NK-92 (cell line): ENCODE data around the gene STK10.

ENCODE experiments used
- DNase-seq: peaks from one replicate; lab custom pipeline; 2025; ENCODE audit not compliant: unreplicated experiment; lab: John Stamatoyannopoulos, UW

Gene STK10

DNA sequence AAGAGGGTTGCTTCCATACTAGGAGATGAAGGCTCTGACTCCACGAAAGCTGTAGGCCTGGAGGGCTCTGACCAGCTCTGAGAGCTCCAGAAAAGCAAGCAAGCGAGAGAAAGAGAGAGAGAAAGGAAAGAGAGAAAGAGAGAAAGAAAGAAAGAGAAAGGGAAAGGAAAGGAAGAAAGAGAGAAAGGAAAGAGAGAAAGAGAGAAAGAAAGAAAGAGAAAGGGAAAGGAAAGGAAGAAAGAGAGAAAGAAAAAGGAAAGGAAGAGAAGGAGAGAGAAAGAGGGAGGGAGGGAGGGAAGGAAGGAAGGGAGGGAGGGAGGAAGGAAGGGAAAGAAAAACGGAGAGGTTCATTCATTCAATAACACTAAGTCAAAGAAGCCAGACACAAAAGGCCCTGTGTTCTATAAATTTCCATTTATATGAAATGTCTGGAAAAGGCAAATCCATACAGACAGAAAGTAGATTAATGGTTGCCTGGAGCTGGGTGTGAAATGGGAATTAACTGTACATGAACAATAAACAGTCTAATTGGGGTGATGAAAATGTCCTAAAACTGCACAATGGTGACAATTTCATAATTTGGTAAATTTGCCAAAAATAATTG, 1.8 kb upstream of the STK10 start:
- no peak for DNase-seq

DNA sequence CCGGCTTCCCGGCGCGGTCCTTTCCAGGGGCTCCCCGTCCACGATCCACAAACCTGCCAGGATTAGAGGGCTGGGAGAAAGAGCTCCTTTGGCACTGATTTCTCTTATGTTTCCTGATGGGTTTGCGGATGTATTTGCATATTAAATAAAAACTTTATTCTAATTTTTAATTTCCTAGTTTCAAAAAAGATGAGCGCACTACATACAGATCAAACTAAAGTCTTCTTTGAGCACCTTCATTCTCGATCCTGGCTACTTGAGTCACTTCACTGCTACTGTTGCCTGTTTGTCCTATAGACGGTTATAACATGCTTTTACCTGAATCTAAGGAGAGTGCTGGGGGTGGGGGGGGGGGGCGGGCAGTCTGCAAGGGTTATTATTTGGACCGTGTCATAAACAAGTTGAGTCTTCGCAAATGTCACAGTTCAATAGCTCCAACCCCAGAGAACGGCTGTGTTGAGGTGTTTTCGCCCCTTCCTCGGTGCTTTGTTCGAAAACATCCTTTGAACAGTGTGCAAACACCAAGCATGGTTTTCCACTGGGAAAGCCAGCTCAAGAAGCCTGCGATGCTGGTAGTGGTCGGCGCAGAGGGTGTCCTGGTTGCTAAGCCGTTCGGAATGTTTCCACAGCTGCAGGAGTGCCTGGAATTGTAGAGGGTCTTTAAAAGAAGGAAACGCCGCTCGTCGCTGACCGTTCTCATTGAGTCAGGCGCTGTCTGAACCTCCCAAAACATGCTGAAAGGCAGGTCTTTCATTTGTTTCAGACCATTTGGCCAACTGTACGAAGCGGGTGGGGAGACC, 1.1 kb upstream of the STK10 start:
- DNase-seq: no peak

DNA sequence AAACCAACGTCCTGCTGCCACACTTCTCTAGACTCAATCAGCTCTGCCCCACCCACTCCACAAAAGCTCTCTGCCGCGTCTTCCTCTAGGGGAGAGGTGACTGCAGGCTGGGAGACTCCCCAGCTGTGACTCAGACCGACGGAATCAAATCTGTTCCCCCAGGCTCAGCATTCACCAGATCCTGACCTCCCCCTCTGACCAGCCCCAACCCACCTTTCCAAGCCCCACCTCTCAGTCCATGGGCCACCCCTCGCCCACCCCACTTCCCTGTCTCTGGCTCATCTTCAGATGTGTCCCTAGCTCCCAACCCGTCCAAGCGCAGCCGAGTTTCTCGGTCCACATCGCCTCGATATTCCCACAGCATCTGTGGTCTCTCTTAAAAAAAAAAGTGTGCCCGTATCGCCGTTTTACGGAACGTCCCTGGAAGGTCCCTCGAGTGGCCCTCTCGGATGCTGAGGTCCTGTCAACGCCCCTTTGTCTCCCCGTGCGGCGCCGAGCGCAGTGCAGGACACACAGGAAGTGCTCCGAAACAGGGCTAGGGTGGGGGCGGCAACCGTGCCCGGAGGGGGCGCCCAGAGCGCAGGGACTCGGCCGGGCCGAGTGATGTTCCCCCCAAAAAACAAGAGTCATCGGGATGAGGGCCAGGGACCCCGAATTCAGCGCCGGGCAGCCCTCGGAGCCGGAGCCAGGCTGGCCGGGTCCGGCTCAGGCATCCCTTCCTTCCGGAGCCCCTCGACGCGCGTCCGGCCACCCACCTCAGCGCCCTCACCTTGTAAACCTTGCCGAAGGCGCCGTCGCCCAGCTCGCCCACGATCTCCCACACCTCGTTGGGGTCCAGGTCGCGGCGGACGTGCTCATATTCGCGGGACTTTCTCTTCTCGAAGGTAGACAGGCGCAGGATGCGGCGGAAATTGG, 649 bp downstream of the STK10 start:
- DNase-seq: no peak

DNA sequence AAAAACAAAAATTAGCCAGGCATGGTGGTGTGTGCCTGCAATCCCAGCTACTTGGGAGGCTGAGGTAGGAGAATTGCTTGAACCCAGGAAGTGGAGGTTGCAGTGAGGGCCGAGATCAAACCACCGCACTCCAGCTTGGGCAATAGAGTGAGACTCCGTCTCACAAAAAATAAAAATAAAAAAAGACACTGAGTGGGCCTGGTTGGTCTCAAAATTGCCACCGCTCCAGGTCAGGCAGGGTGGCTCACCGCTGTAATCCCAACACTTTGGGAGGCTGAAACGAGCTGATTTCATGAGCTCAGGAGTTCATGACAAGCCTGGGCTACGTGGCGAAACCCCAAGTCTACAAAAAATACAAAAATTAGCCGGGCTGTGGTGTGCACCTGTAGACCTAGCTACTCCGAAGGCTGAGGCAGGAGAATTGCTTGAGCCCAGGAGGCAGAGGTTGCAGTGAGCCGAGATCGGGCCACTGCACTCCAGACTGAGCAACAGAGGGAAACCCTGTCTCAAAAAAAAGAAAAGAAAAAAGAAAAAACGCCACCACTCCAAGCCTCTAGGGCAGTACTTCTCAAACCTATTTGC, 1.8 kb downstream of the STK10 start:
- no peak for DNase-seq

DNA sequence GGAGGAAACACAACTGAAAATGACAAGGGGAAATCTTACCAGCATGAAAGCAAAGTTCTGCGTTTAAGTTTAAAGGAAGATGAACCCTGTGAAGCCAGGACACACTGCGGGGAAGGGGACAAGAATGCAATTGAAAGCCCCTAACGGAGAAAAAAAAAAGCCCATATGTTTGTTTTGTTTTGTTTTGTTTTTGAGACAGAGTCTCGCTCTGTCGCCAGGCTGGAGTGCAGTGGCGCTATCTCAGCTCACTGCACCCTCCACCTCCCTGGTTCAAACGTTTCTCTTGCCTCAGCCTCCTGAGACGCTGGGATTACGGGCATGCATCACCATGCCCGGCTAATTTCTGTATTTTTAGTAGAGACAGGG, 2.9 kb downstream of the STK10 start:
- DNase-seq: no peak

DNA sequence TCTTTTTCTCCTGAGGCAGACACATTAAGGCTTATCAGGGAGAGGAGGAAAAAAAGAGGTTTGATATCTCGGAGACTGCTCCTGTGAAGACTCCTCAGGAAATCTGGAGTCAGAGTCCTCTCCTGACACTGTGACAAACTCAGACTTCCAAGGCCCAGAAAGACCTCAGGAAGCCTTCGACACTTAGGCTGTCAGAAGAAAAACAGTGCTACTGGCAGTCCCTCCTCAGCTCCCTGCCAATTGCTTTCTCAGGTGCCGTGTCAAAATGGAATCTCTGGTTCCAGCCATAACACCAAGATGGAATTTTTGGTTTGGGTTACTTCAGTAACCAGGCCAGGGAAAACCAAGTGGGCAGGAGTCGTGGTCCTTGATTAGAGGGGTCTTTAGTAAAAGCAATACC, 4.1 kb downstream of the STK10 start:
- no peak for DNase-seq

DNA sequence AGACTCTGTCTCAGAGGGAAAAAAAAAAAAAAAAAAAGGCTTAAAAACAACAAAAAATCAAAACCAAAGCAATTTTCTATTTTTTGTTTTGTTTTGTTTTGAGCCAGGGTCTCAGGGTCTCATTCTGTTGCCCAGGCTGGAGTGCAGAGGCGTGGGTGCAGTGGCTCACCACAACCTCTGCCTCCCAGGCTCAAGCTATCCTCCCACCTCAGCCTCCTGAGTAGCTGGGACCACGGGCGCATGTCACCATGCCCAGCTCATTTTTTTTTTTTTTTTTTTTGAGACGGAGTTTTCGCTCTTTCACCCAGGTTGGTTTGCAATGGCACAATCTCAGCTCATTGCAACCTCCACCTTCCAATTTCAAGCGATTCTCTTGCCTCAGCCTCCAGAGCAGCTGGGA, 5.7 kb downstream of the STK10 start:
- DNase-seq: no peak

DNA sequence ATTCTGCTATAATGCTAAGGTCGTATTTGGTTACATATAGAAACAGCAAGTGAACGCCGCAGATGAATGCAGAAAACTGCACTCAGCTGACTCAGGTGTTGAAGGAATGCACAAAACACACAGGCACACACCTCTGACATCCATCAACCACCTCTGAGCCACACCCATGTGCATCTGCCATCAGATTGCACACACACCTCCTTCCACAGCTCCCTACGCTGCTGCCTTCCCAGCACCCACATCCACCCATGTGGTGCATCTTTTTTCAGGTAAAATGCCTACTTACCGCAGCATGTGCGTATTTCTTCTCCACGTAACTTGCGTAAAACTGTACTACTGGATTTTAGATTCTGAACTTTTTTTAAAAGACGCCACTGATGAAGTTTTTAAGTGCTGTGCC, 7.1 kb downstream of the STK10 start:
- DNase-seq: no peak

DNA sequence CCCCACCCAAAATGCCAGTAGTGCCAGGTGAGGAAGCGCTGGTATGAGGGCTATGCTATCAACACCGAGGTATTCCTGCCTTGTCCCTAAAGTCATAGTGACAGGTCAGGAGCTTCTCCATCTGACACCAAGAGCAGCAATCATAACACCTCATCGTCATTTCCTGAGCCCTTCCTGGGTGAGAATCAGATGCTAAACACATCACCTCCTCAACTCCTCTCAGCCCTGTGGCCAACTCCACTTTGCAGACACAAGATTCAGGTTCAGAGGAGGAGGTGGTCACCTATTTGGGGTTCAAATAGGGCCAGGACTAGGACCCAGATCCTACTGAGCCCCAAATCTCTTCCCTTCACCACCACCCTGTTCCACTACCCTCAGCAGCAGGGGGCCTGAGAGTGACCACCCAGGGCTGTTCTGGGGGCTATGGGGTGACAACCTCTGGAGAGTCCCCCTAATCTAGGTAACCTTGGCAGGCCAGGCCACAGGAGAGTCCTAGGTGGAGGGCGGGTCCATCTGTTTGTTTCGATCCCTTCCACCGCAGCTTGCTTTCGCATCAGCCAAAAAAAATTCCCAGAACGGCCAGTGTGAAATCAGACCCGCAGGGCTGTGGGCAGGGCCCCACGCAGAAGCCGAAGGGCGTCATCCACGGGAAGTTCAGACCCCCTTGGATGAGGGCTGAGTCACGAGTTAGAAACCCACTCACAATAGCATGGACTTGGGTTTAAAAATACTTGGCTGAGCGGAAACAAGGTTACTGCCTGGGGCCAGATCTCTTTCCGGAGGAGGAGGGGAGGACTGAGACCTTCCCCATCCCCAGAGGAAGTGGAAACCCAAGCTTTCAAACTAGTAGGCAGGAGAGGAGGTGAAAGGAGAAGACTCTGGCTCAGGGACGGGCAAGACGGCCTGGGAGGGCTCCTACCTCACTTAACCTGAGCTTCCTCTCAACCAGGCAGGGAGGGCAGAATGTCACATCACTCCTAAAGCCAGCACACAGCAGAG, 8.7 kb downstream of the STK10 start:
- DNase-seq: no peak

DNA sequence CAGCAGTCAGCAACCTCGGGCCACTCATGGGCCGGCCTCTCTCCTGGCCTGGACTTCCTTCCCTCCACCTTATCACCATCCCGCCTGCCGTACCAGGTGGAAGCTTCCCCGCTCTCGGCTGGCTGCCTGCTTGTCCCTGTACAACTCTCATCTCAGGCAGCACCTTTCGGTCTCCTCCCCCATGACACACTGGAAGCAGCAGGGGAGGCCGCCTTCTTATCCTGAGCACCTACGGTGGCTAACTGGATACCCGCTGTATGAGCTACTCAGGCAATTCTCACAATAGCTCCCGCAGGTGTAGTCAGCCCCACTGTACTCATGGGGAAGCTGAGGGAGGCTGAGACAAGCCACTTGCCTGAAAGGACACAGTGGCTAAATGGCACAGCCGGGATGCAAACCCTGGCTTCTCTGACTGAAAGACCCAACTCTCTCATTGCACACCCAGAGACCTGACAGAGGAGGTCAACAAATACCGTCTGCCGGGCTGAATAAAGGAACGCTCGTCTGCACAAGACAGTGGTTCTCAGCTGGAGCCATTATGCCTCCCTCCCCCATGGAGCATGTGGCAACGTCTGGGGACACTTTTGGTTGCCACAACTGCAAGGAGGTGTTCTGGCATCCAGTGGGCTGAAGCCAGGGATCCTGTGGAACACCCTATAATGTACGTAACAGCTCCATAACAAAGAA, 9.6 kb downstream of the STK10 start:
- DNase-seq: no peak

DNA sequence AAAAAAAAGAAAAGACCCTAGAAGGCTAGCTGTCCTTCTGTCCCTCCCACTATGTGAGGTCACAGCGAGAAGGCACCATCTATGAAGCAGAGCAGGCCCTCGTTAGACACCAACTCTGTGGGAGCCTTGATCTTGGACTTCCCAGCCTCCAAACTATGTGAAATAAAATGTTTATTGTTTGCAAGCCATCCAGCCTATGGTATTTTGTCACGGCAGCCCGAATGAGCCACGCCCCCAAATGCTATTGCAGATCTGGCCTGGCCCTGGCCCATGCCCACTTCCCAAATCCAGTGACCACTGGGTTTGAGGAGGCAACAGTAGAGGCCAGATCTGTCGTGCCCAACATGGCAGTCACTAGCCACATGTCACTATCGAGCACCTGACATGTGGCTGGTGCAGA, 10.8 kb downstream of the STK10 start:
- DNase-seq: no peak

DNA sequence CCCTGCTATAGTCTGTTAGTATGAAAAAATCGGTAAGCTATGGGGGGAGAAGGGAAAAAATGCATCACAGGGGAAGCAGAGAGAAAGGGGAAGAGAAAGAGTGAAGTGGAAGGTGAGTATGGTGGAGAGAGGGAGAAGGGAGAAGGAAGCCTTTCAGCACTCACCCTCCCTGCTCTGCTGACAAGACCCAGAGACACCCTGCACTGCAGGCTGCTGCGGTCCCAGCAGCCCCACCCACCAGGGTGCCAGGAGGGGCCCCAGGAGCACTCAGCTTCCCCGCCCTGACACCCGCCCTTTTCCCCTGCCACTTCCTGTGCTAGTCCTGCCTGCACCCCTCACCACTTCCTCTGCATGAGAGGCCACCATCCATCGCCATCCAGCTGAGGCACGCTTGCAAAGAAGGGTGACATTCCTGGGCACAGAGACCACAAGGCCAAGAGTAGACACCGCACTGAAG, 12.7 kb downstream of the STK10 start:
- DNase-seq: peak; percentile 65

DNA sequence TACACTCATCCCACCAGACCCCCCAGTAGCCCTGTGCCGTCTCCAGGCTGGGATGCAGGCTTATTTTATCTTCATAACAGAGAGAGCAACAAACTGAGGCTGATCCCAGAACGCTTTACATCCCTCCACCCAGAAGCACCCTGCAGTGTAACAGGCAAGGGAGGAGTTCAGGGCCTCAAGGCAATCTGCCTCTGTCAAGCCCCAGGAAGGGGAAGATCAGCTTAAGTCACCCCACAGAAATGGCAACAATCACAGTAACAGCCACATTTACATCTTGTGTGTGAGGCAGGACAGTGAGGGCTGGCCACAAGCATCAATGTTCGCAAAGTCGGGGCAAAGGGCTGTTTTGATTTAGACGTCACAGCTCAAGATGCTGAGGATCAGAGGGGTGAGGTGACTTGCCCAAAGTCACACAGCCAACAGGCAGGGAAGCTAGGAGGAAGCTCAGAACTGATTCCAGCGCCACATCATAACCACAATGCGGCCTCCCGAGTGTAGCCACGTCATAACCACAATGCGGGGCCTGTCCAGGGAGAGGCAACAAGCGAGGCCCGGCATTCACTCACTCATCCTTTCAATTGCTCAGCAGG, 14.4 kb downstream of the STK10 start:
- DNase-seq: no peak

DNA sequence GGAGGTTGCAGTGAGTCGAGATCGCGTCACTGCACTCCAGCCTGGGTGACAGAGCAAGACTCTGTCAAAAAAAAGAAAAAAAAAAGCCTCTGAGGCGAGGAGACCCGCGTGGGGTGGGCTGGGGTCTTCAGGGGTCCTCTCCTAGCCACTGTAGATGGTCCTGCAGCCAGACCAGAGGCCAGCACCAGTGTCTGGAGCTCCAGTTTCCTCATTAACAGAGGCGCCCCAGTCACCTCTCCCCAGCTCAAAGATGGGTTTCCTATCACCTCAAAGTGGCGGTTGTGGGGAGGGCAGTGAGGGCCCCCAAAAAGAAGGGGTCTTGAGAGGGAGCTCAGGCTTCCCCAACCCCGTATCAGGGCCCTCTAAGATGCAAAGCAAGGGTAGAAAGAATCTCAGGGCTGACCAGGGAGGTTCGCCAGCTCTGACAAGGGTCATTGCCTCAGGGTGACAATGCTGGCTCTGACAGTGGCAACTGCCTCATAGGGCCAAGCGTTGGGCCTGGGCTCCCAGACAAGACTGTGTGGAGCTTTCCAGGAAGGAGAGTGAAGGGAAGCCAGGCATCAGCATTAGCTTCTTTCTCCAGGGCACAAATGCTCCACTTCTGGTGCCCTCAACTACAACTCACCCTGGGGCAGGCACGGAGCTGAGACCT, 15.0 kb downstream of the STK10 start:
- no peak for DNase-seq

DNA sequence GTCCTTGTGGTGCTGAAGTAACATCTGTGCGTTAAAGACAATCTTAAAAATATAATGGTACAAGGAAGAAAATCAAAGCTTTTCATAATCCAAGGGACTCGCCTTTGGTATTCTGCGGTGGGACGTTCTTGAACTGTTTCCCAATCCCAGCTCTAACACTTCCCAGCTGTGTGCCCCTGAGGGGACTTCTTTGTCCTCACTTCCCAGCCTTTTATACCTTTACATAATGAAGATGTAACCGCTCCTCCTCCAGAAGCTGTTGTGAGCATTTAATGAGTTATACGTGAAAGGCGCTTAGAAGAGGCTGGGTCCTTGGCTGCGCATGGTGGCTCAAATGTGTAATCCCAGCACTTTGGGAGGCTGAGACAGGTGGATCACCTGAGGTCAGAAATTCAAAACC, 16.9 kb downstream of the STK10 start:
- no peak for DNase-seq

DNA sequence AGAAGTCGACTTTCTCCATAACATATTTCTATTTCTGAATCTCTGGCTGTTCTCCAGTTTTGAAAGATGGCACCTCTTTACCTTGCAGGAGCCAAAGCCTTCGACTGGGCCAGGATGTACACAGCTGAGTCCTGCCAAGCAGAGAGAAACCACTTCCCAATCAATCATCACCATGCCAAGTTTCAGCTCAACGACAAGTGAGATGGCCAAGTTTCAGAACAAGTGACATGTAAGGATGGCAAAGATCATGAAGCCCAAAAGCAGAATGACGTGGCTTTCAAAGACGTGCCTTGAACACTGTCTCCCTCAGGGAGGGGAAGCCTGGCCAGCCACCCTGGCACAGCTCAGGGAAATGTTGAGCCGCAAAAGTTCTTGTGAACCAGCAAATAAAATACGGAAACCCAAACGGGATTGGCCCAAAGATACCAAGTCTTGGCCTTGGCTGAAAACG, 17.7 kb downstream of the STK10 start:
- no peak for DNase-seq

DNA sequence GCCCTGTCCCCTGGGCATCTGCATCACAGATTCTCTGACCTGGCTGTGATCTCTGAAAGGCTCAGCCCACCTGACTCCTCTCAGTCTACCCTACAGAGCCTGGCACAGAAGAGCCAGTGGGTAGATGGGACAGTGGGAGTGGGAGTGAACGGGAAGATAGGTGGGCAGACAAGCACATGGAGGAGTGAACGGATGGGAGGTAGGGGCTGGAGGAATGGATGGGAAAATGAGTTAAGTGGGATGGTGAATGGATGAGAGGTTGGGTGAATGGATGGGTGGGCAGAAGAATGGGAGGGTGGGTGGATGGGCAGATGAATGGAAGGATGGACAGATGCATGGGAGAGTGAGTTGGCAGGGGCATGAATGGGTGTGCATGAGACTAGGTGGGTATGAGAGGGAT, 18.8 kb downstream of the STK10 start:
- DNase-seq: no peak

DNA sequence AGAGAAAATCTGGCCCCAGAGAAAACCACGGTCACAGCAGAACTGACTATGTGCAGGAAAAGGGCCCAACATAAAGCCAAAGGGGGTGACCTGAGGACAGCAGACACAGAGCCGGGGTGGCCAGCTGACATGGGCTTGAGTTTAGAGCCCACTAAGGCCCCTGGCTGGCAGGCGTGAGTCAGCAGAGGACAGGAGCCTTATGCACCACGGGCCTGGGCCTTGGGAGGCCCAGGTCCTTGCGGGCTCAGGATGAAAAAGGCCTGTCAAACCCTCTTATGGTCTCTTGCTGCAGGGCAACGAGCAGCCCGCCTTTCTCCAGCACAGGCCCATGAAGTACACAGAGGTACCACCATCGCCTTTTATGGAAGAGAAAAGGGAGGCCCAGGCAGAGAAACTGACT, 19.7 kb downstream of the STK10 start:
- no peak for DNase-seq

DNA sequence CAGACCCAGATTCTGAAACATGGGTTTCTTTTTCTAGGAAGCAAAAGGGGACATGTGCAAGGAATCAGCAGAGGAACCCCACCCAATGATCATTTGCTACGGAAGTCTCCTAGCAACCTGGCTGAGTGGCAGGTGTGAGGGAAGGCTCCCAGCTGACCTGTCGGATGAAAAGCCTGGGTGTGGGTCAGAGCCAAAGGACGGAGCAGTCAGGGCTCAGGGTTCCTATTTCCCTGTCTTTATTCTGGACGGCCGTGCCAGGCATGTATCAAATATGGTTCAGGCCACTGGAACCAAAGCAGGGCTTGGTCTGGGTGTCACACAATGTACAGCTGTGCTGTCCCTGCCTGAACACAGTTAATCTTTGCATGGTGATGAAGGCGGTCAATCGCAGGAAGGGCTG, 20.1 kb downstream of the STK10 start:
- no peak for DNase-seq
